ENCODE data around the gene SORCS2.

The SORCS2 gene

DNA sequence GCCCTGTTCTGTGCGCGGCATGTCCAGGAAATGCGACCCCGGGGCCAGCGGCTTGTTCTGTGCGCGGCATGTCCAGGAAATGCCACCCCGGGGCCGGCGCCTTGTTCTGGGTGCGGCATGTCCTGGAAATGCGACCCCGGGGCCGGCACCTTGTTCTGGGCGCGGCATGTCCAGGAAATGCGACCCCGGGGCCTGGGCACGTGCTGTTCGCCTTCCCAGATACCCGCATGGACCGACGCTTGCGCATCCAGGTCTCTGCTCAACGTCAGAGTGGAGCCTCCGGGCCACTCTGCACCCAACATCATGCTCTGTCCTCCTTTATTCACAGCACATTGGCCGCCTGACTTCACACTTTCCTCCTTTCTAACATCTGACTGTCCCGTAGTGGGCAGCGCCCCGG lies 318.2 kb downstream of the SORCS2 start:
- no peak overlapping the region for H2AFZ ChIP-seq (ENCODE audit: insufficient read depth, low read length, poor library complexity)
- H4K8ac ChIP-seq (ENCODE audit: low read depth, low read length) = no peak overlapping the region
- no peak overlapping the region for H2BK5ac ChIP-seq (ENCODE audit: low read depth, low read length, poor library complexity)
- DNase-seq = no peak
- H3K4me1 ChIP-seq (ENCODE audit: control insufficient read depth in 1 of 2, insufficient read depth in 2 of 2, low read length in 2 of 2) = peaks cover 7 to 8% of the 10 kb centered on the region in 2 experiments
- no peak overlapping the region for H3K4me2 ChIP-seq (ENCODE audit: low read length)
- no peaks in the 10 kb centered on the region for H3K79me2 ChIP-seq (ENCODE audit: control insufficient read depth, insufficient read depth, low read length, poor library complexity)
- no peak overlapping the region for H4K12ac ChIP-seq (ENCODE audit: low read depth, low read length)
- H2BK120ac ChIP-seq (ENCODE audit: insufficient read depth, low read length, poor library complexity) = no peak overlapping the region
- WGBS (ENCODE audit: extremely low coverage, insufficient coverage, insufficient read length) = no CpG with 5 or more reads among the region's 30 CpGs
- H3K27ac ChIP-seq (ENCODE audit: low read depth, low read length) = no peak overlapping the region
- H3K4me3 ChIP-seq (ENCODE audit: low read depth, low read length) = no peak overlapping the region
- H3K18ac ChIP-seq (ENCODE audit: low read length) = no peak overlapping the region
- H3K14ac ChIP-seq (ENCODE audit: low read length) = no peak overlapping the region
- no peak overlapping the region for H3K4ac ChIP-seq (ENCODE audit: low read depth, low read length)
- no peaks in the 10 kb centered on the region for H3K27me3 ChIP-seq (ENCODE audit: insufficient read depth, low read length)
- H2BK12ac ChIP-seq (ENCODE audit: low read length) = no peak overlapping the region
- H3K9ac ChIP-seq (ENCODE audit: low read length) = no peak overlapping the region
- no peak overlapping the region for H2AK5ac ChIP-seq (ENCODE audit: low read length)
- H3K36me3 ChIP-seq (ENCODE audit: control insufficient read depth in 1 of 2, insufficient read depth in 2 of 2, low read length in 2 of 2) = no peaks in the 10 kb centered on the region
- H3K23ac ChIP-seq (ENCODE audit: low read length) = no peak overlapping the region
- H4K91ac ChIP-seq (ENCODE audit: low read depth, low read length) = no peak overlapping the region
- no peaks in the 10 kb centered on the region for H3K9me3 ChIP-seq (ENCODE audit: insufficient read depth, low read depth, low read length)
- H3K79me1 ChIP-seq (ENCODE audit: low read length) = no peaks in the 10 kb centered on the region

DNA sequence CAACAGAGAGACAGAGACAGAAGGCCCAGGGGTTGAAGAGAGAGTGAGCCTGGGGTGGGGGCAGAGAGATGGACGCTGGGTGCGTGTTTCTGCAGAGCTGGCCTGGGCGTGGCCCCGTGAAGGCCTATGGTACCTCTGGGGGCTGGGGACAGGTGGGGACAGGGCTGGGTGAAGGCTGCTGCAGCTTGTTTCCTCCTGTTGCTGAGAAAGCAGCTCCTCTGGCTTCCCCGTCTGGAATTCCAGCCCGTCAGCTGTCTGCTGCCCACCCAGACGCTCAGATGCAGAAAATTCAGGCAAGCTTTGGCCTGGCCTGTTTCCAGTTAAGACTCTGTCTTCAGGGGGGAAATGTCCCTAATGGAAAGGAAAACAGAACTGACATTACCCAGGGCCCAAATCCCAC lies 319.2 kb downstream of the SORCS2 start:
- Histone ChIP-seq H3K9ac (ENCODE audit: low read length) (no peak overlapping the region), H3K14ac (ENCODE audit: low read length) (no peak overlapping the region), H3K79me1 (ENCODE audit: low read length) (no peaks in the 10 kb centered on the region), H3K4ac (ENCODE audit: low read depth, low read length) (no peak overlapping the region), H2BK12ac (ENCODE audit: low read length) (no peak overlapping the region), H2AFZ (ENCODE audit: insufficient read depth, low read length, poor library complexity) (no peak overlapping the region), H4K12ac (ENCODE audit: low read depth, low read length) (no peak overlapping the region), H3K18ac (ENCODE audit: low read length) (no peak overlapping the region), H4K91ac (ENCODE audit: low read depth, low read length) (no peak overlapping the region), H3K79me2 (ENCODE audit: control insufficient read depth, insufficient read depth, low read length, poor library complexity) (no peaks in the 10 kb centered on the region), H3K27me3 (ENCODE audit: insufficient read depth, low read length) (no peaks in the 10 kb centered on the region), H3K4me1 (ENCODE audit: control insufficient read depth in 1 of 2, insufficient read depth in 2 of 2, low read length in 2 of 2) (peaks cover 8% of the 10 kb centered on the region in 2 experiments), H2AK5ac (ENCODE audit: low read length) (no peak overlapping the region), H4K8ac (ENCODE audit: low read depth, low read length) (no peak overlapping the region), H3K36me3 (ENCODE audit: control insufficient read depth in 1 of 2, insufficient read depth in 2 of 2, low read length in 2 of 2) (no peaks in the 10 kb centered on the region), H2BK5ac (ENCODE audit: low read depth, low read length, poor library complexity) (no peak overlapping the region), H2BK120ac (ENCODE audit: insufficient read depth, low read length, poor library complexity) (no peak overlapping the region), H3K23ac (ENCODE audit: low read length) (no peak overlapping the region), H3K4me2 (ENCODE audit: low read length) (no peak overlapping the region), H3K27ac (ENCODE audit: low read depth, low read length) (peak overlapping the region; percentile 12), H3K4me3 (ENCODE audit: low read depth, low read length) (no peak overlapping the region), H3K9me3 (ENCODE audit: insufficient read depth, low read depth, low read length) (no peaks in the 10 kb centered on the region)
- no peak for DNase-seq
- no CpG with 5 or more reads among the region's 7 CpGs for WGBS (ENCODE audit: extremely low coverage, insufficient coverage, insufficient read length)

DNA sequence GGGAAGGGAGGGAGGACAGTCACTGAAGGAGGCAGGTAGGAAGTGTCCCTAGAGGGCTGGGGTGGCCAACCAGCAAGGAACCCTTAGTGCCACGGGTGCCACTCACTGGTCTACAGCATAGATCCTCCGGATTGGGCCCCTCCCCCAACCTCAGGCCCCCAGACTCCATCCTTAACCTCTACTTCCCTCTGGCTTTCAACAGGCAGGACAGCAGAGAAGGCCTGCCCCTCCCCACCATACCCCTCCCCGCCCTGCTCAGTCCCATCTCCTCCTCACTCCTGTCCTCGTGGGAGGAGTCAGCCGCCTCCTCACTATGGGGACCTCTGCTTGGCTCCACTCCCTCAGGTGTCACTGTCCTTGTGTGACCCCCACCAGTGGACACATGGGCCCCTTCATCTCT lies 320.1 kb downstream of the SORCS2 start:
- Histone ChIP-seq H3K4ac (ENCODE audit: low read depth, low read length) (no peak overlapping the region), H3K18ac (ENCODE audit: low read length) (no peak overlapping the region), H2BK5ac (ENCODE audit: low read depth, low read length, poor library complexity) (no peak overlapping the region), H3K4me2 (ENCODE audit: low read length) (no peak overlapping the region), H3K27ac (ENCODE audit: low read depth, low read length) (no peak overlapping the region), H3K23ac (ENCODE audit: low read length) (no peak overlapping the region), H3K4me1 (ENCODE audit: control insufficient read depth in 1 of 2, insufficient read depth in 2 of 2, low read length in 2 of 2) (peaks cover 8% of the 10 kb centered on the region in 2 experiments), H4K91ac (ENCODE audit: low read depth, low read length) (no peak overlapping the region), H2BK12ac (ENCODE audit: low read length) (no peak overlapping the region), H3K4me3 (ENCODE audit: low read depth, low read length) (no peak overlapping the region), H4K12ac (ENCODE audit: low read depth, low read length) (no peak overlapping the region), H2BK120ac (ENCODE audit: insufficient read depth, low read length, poor library complexity) (no peak overlapping the region), H2AK5ac (ENCODE audit: low read length) (no peak overlapping the region), H3K79me1 (ENCODE audit: low read length) (no peaks in the 10 kb centered on the region), H2AFZ (ENCODE audit: insufficient read depth, low read length, poor library complexity) (no peak overlapping the region), H3K9me3 (ENCODE audit: insufficient read depth, low read depth, low read length) (no peaks in the 10 kb centered on the region), H3K9ac (ENCODE audit: low read length) (no peak overlapping the region), H4K8ac (ENCODE audit: low read depth, low read length) (no peak overlapping the region), H3K79me2 (ENCODE audit: control insufficient read depth, insufficient read depth, low read length, poor library complexity) (no peaks in the 10 kb centered on the region), H3K14ac (ENCODE audit: low read length) (no peak overlapping the region), H3K27me3 (ENCODE audit: insufficient read depth, low read length) (no peaks in the 10 kb centered on the region), H3K36me3 (ENCODE audit: control insufficient read depth in 1 of 2, insufficient read depth in 2 of 2, low read length in 2 of 2) (no peaks in the 10 kb centered on the region)
- WGBS (ENCODE audit: extremely low coverage, insufficient coverage, insufficient read length) = no CpG with 5 or more reads among the region's 5 CpGs
- DNase-seq = no peak

DNA sequence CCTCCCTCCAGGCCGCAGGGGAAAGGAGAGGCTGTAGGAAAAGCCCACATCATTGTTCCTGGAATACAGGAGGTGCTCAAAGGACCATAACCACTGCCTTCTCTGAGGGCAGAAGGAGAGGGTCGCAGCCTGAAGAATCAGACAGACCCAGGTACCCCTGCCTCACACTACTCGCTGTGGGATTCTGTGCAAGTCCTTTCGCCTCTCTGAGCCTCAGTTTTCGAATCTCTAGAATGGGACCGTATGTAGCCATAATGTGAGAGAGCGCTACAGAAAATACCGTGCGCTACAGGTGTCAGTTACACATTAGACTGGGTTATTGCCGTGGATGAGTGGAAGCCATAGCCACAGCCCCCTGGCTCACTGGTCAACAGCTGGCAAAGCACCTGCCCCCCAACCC lies 320.6 kb downstream of the SORCS2 start:
- Histone ChIP-seq H2AK5ac (ENCODE audit: low read length) (no peak overlapping the region), H3K4ac (ENCODE audit: low read depth, low read length) (no peak overlapping the region), H4K8ac (ENCODE audit: low read depth, low read length) (no peak overlapping the region), H2BK5ac (ENCODE audit: low read depth, low read length, poor library complexity) (no peak overlapping the region), H2AFZ (ENCODE audit: insufficient read depth, low read length, poor library complexity) (no peak overlapping the region), H3K18ac (ENCODE audit: low read length) (no peak overlapping the region), H2BK12ac (ENCODE audit: low read length) (no peak overlapping the region), H3K27ac (ENCODE audit: low read depth, low read length) (no peak overlapping the region), H3K4me3 (ENCODE audit: low read depth, low read length) (no peak overlapping the region), H4K12ac (ENCODE audit: low read depth, low read length) (no peak overlapping the region), H3K79me2 (ENCODE audit: control insufficient read depth, insufficient read depth, low read length, poor library complexity) (no peaks in the 10 kb centered on the region), H3K9ac (ENCODE audit: low read length) (no peak overlapping the region), H3K23ac (ENCODE audit: low read length) (no peak overlapping the region), H2BK120ac (ENCODE audit: insufficient read depth, low read length, poor library complexity) (no peak overlapping the region), H3K27me3 (ENCODE audit: insufficient read depth, low read length) (no peaks in the 10 kb centered on the region), H3K36me3 (ENCODE audit: control insufficient read depth in 1 of 2, insufficient read depth in 2 of 2, low read length in 2 of 2) (no peaks in the 10 kb centered on the region), H3K79me1 (ENCODE audit: low read length) (no peaks in the 10 kb centered on the region), H3K14ac (ENCODE audit: low read length) (no peak overlapping the region), H4K91ac (ENCODE audit: low read depth, low read length) (no peak overlapping the region), H3K9me3 (ENCODE audit: insufficient read depth, low read depth, low read length) (no peaks in the 10 kb centered on the region), H3K4me2 (ENCODE audit: low read length) (no peak overlapping the region), H3K4me1 (ENCODE audit: control insufficient read depth in 1 of 2, insufficient read depth in 2 of 2, low read length in 2 of 2) (peaks cover 8% of the 10 kb centered on the region in 2 experiments)
- no CpG with 5 or more reads among the region's 10 CpGs for WGBS (ENCODE audit: extremely low coverage, insufficient coverage, insufficient read length)
- no peak for DNase-seq

All from trophoblast cell (in vitro differentiated cells and primary cell).